SK-N-SH (cell line): ENCODE results near the gene SEM1. TPM values are rescaled to one million over a fixed set of nuclear protein-coding genes. Genes with fewer than 3 reads are reported as not detected.

Experiments used
- CTCF ChIA-PET: fragments of 300-600, 350-600 bp; formaldehyde crosslinking; extraction: SDS; loops from one replicate; lab custom pipeline; 2021; lab: Yijun Ruan, JAX
- POLR2A ChIA-PET: fragments of 350-600 bp; sonication (Branson Sonifier 250); formaldehyde crosslinking; extraction: SDS; loops from one replicate; lab custom pipeline; 2020; ENCODE audit warnings: antibody characterized with exemption, inconsistent platforms; lab: Yijun Ruan, JAX
- DNase-seq: peaks from one replicate; pipeline ENCODE4 v3.0.0; 2012
- H2AFZ ChIP-seq: fragments of 200-600 bp; sonication (generic); 2 replicates; pipeline ENCODE4 v1.8.1; 2016; ENCODE audit warnings: antibody characterized with exemption, mild to moderate bottlenecking, low read depth
- H3F3A ChIP-seq: fragments of 200-600 bp; sonication (generic); replicated peaks from 2 replicates; pipeline ENCODE3; 2016; ENCODE audit warnings: antibody characterized with exemption, mild to moderate bottlenecking; ENCODE audit not compliant: insufficient read depth
- H3K27ac ChIP-seq, 2 experiments: fragments of 200-500 bp in 1 of 2; fragments of 200-600 bp in 1 of 2; sonication (Bioruptor generic) in 1 of 2; sonication (generic), shearing (Covaris generic) in 1 of 2; 2 replicates each; pipeline versions ENCODE4 v1.5.1 to v1.6.1; 2014 to 2016; ENCODE audit warnings: low read depth in 2 of 2, inconsistent platforms in 1 of 2, low read length in 1 of 2, mild to moderate bottlenecking in 1 of 2, mixed read lengths in 1 of 2
- H3K27me3 ChIP-seq: fragments of 200-600 bp; sonication (generic), shearing (Covaris generic); 2 replicates; pipeline ENCODE4 v1.6.1; 2016; ENCODE audit warnings: mixed run types; ENCODE audit not compliant: insufficient read depth
- H3K36me3 ChIP-seq, 2 experiments: fragments of 200-500 bp in 1 of 2; fragments of 200-600 bp in 1 of 2; sonication (Bioruptor generic) in 1 of 2; sonication (generic) in 1 of 2; replicated peaks in 1 of 2; 2 replicates each; pipeline versions ENCODE3 to v1.5.1; 2014 to 2016; ENCODE audit warnings: low read length in 1 of 2, mild to moderate bottlenecking in 1 of 2; ENCODE audit not compliant: insufficient read depth in 2 of 2, control insufficient read depth in 1 of 2
- H3K4me1 ChIP-seq, 2 experiments: fragments of 200-500 bp in 1 of 2; fragments of 200-600 bp in 1 of 2; sonication (Bioruptor generic) in 1 of 2; sonication (generic), shearing (Covaris generic) in 1 of 2; 2 replicates each; pipeline versions ENCODE4 v1.5.1 to v1.6.1; 2014 to 2016; ENCODE audit warnings: low read depth in 1 of 2, low read length in 1 of 2, mixed run types in 1 of 2; ENCODE audit not compliant: insufficient read depth in 2 of 2, control insufficient read depth in 1 of 2
- H3K4me2 ChIP-seq: fragments of 200-600 bp; sonication (generic), shearing (Covaris generic); 2 replicates; pipeline ENCODE4 v1.6.1; 2017; ENCODE audit warnings: mixed run types
- H3K4me3 ChIP-seq, 2 experiments: fragments of 200-500 bp in 1 of 2; fragments of 200-600 bp in 1 of 2; sonication (Bioruptor generic) in 1 of 2; sonication (generic), shearing (Covaris generic) in 1 of 2; 2 replicates each; pipeline versions ENCODE4 v1.5.1 to v1.8.1; 2014 to 2016; ENCODE audit warnings: low read depth in 2 of 2, inconsistent platforms in 1 of 2, low read length in 1 of 2, mild to moderate bottlenecking in 1 of 2, mixed read lengths in 1 of 2, moderate library complexity in 1 of 2
- H3K79me2 ChIP-seq: fragments of 200-600 bp; sonication (generic); 2 replicates; pipeline ENCODE4 v1.8.1; 2017; ENCODE audit warnings: mild to moderate bottlenecking; ENCODE audit not compliant: insufficient read depth
- H3K9ac ChIP-seq: fragments of 200-600 bp; sonication (generic); 2 replicates; pipeline ENCODE4 v1.6.1; 2017; ENCODE audit warnings: mixed run types
- H3K9me2 ChIP-seq: fragments of 200-600 bp; sonication (generic); 2 replicates; pipeline ENCODE4 v1.6.1; 2017; ENCODE audit warnings: mixed run types
- H3K9me3 ChIP-seq: fragments of 200-600 bp; sonication (generic); 2 replicates; pipeline ENCODE4 v1.6.1; 2017; ENCODE audit warnings: mixed run types, mild to moderate bottlenecking, moderate library complexity
- H4K20me1 ChIP-seq: fragments of 200-600 bp; sonication (generic); 2 replicates; pipeline ENCODE4 v1.6.1; 2017; ENCODE audit warnings: mild to moderate bottlenecking, mixed run types; ENCODE audit not compliant: insufficient read depth
- ELF1 ChIP-seq: IDR thresholded peaks from 2 replicates; pipeline ENCODE4 v1.4.0; 2012
- EP300 ChIP-seq, 2 experiments: IDR thresholded peaks; 2 replicates each; pipeline versions ENCODE4 v1.4.0 to v1.6.1; 2012; ENCODE audit warnings: borderline replicate concordance in 1 of 2, low read depth in 1 of 2, low read length in 1 of 2
- EZH2phosphoT487 ChIP-seq: fragments of 200-600 bp; sonication (generic); IDR thresholded peaks from 2 replicates; pipeline ENCODE4 v1.6.1; 2017; ENCODE audit warnings: low read depth, mixed run types, mild to moderate bottlenecking, antibody characterized with exemption, moderate library complexity, borderline replicate concordance
- FOSL2 ChIP-seq: IDR thresholded peaks from 2 replicates; pipeline ENCODE4 v1.4.0; 2012; ENCODE audit warnings: low read depth, mild to moderate bottlenecking, moderate library complexity, borderline replicate concordance
- FOXJ3 ChIP-seq: sonication (generic); formaldehyde crosslinking; IDR thresholded peaks from 2 replicates; pipeline ENCODE4 v1.5.1; 2020; ENCODE audit warnings: mild to moderate bottlenecking, missing genetic modification reagents
- FOXM1 ChIP-seq: IDR thresholded peaks from 2 replicates; pipeline ENCODE4 v1.4.0; 2012; ENCODE audit warnings: low read depth, mild to moderate bottlenecking
- GABPA ChIP-seq: IDR thresholded peaks from 2 replicates; pipeline ENCODE4 v1.4.0; 2012; ENCODE audit warnings: low read depth, mild to moderate bottlenecking
- MAX ChIP-seq: IDR thresholded peaks from 2 replicates; pipeline ENCODE4 v1.4.0; 2012; ENCODE audit warnings: low read depth
- MXI1 ChIP-seq: IDR thresholded peaks from 2 replicates; pipeline ENCODE4 v1.6.1; 2012; ENCODE audit warnings: mild to moderate bottlenecking, low read depth, low read length, improper control_type of control experiment
- RCOR1 ChIP-seq: fragments of 150-350 bp; IDR thresholded peaks from 2 replicates; pipeline ENCODE4 v1.6.1; 2017; ENCODE audit warnings: antibody characterized with exemption, low read length
- RXRA ChIP-seq: IDR thresholded peaks from 2 replicates; pipeline ENCODE4 v1.4.0; 2012; ENCODE audit warnings: low read depth, mild to moderate bottlenecking, borderline replicate concordance
- SMC3 ChIP-seq: IDR thresholded peaks from 2 replicates; pipeline ENCODE4 v1.6.1; 2012; ENCODE audit warnings: low read depth, low read length, improper control_type of control experiment
- TAF1 ChIP-seq: IDR thresholded peaks from 2 replicates; pipeline ENCODE4 v1.6.1; 2012; ENCODE audit warnings: low read depth, mild to moderate bottlenecking, low read length, moderate library complexity, borderline replicate concordance
- TEAD4 ChIP-seq: IDR thresholded peaks from 2 replicates; pipeline ENCODE4 v1.4.0; 2012; ENCODE audit warnings: mild to moderate bottlenecking, borderline replicate concordance; ENCODE audit not compliant: insufficient read depth
- USF1 ChIP-seq: IDR thresholded peaks from 2 replicates; pipeline ENCODE4 v1.4.0; 2012; ENCODE audit warnings: low read depth, borderline replicate concordance
- YY1 ChIP-seq: IDR thresholded peaks from 2 replicates; pipeline ENCODE4 v1.4.0; 2012; ENCODE audit warnings: low read depth, mild to moderate bottlenecking
- ZBTB33 ChIP-seq: IDR thresholded peaks from 2 replicates; pipeline ENCODE4 v1.4.0; 2012; ENCODE audit warnings: low read depth, borderline replicate concordance
- WGBS: methylation state at CpG from one replicate; pipeline ENCODE4 v1.1.6; 2017; ENCODE audit warnings: low lambda C conversion rate; 5-methylcytosine and 5-hydroxymethylcytosine counted together
- polyA plus RNA-seq, 3 experiments: library from polyadenylated mRNA; depleted of rRNA; stranded (reverse); fragments of >200 nt; gene quantifications; 2 replicates each; pipeline ENCODE4 v1.2.3, GENCODE V29; 2012
- TF ChIP-seq, protein P1 (sequence below): fragments of 150-350 bp; IDR thresholded peaks from 2 replicates; pipeline ENCODE4 v1.6.1; 2017; ENCODE audit warnings: antibody characterized with exemption, low read length, low read depth, borderline replicate concordance
- TF ChIP-seq, protein P2 (sequence below): fragments of 200-600 bp; sonication (generic); IDR thresholded peaks from 2 replicates; pipeline ENCODE4 v1.6.1; 2017; ENCODE audit warnings: antibody characterized with exemption, mild to moderate bottlenecking, moderate library complexity

SEM1 gene
- polyA plus RNA-seq, 1 of the 3 experiments (the other 2 are of a cell fraction), result 56.3 TPM

- CTCF ChIA-PET, result interaction anchor here (0.8 kb wide), 1 partner anchor 342 kb away, joined by 3 read pairs; no protein-coding TSS in a partner anchor
Observed at GRCh38 chr7:96685353-96685752, 24.3 kb downstream of the SEM1 start.

More at GRCh38 chr7:96685353-96685752, 24.3 kb downstream of the SEM1 start:
- peaks cover 8% of the 10 kb centered on the region for H4K20me1 ChIP-seq
- peaks cover 67% of the 10 kb centered on the region for H3K79me2 ChIP-seq
- H3K9ac ChIP-seq, result no peak overlapping the region
- POLR2A ChIA-PET, result interaction anchor here (0.7 kb wide), 1 partner anchor 55 kb away, joined by 3 read pairs; no protein-coding TSS in a partner anchor
- peaks cover 44 to 57% of the 10 kb centered on the region in 2 experiments for H3K36me3 ChIP-seq
- TF ChIP-seq EP300 (IDR thresholded peaks at IDR 0.05; ENCODE audit: borderline replicate concordance in 1 of 2, low read depth in 1 of 2, low read length in 1 of 2) (no peak), RCOR1 (no peak), MAX (no peak), TEAD4 (no peak), SMC3 (no peak), USF1 (no peak), ZBTB33 (no peak), GABPA (no peak), MXI1 (no peak), RXRA (no peak), FOXM1 (no peak), FOXJ3 (CRISPR knock-in tag) (no peak), YY1 (no peak), FOSL2 (no peak), ELF1 (no peak), EZH2phosphoT487 (no peak), TAF1 (no peak)
- TF ChIP-seq, protein P1, sequence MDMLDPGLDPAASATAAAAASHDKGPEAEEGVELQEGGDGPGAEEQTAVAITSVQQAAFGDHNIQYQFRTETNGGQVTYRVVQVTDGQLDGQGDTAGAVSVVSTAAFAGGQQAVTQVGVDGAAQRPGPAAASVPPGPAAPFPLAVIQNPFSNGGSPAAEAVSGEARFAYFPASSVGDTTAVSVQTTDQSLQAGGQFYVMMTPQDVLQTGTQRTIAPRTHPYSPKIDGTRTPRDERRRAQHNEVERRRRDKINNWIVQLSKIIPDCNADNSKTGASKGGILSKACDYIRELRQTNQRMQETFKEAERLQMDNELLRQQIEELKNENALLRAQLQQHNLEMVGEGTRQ, result no peak
- TF ChIP-seq, protein P2, sequence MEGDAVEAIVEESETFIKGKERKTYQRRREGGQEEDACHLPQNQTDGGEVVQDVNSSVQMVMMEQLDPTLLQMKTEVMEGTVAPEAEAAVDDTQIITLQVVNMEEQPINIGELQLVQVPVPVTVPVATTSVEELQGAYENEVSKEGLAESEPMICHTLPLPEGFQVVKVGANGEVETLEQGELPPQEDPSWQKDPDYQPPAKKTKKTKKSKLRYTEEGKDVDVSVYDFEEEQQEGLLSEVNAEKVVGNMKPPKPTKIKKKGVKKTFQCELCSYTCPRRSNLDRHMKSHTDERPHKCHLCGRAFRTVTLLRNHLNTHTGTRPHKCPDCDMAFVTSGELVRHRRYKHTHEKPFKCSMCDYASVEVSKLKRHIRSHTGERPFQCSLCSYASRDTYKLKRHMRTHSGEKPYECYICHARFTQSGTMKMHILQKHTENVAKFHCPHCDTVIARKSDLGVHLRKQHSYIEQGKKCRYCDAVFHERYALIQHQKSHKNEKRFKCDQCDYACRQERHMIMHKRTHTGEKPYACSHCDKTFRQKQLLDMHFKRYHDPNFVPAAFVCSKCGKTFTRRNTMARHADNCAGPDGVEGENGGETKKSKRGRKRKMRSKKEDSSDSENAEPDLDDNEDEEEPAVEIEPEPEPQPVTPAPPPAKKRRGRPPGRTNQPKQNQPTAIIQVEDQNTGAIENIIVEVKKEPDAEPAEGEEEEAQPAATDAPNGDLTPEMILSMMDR, result no peak
- TF ChIP-seq, all 33 proteins: peak for 0
- no peaks in the 10 kb centered on the region for H3F3A ChIP-seq
- no peak overlapping the region for H3K27ac ChIP-seq
- no peaks in the 10 kb centered on the region for H3K9me2 ChIP-seq
- DNase-seq, result no peak
- H3K4me2 ChIP-seq, result no peak overlapping the region
- no peak overlapping the region for H2AFZ ChIP-seq
- no peak overlapping the region for H3K4me3 ChIP-seq
- H3K4me1 ChIP-seq, result no peaks in the 10 kb centered on the region
- H3K9me3 ChIP-seq, result no peaks in the 10 kb centered on the region
- 95% methylated on average over 3 of the region's 3 CpGs for WGBS
- H3K27me3 ChIP-seq, result no peaks in the 10 kb centered on the region
